ENCODE results near the gene STRA6.

DNA sequence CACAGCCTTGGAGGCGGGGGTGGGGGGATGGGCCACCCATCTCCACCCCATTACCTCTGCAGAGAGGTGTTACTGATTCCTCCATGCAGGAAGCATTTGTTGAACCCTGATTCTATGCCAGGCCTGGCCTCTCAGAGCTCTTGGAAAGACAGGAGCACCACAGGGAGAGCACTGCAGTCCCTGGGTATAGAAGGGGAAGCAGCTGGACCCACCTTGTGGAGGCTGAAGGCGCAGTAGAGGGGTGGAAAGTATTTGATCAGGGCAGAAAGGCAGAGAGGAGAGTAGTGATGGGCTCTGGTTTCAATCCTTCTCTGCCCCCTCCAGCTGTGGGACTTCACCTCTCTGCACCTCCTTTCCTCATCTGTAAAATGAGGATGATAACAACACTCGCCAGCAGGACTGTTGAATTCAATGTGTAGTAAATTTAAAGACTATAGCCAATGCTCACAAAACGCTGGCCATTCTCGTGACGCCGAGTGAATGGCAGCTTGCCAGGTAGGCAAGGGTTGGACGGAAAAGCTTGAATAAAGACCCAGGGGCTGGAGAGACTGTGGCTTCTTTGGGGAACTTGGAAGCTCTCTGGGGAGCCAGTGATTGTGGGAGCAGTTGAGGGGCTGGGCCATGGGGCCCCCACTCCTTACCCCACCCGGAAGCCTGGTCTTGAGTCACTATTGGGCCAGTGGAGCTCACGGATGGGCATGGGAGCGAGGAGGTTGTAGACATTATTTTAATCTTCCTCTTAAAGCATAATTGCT, 25.6 kb upstream of the STRA6 start:
- TF ChIP-seq ZNF274 (IDR thresholded peaks at IDR 0.05; ENCODE audit: low read depth, low read length), result no peak
- no peak for TF ChIP-seq YY1 (IDR thresholded peaks at IDR 0.05; ENCODE audit: insufficient read depth, insufficient read length)

Measured in NT2/D1 (cell line).